H9 (cell line): Measurements from ENCODE around the gene TGFBR3L. TPM values are rescaled to one million over a fixed set of nuclear protein-coding genes. Genes with fewer than 3 reads are reported as not detected.
A peak's percentile ranks its signal among the peaks of the same experiment; 100 is the strongest.

ENCODE experiments used
- DNase-seq: peaks from one replicate; pipeline ENCODE4 v3.0.0-alpha.2; 2017
- H2AFZ ChIP-seq: one replicate; pipeline ENCODE4 v1.6.1; 2013; ENCODE audit warnings: mild to moderate bottlenecking, low read length, control low read depth, moderate library complexity
- H2AK5ac ChIP-seq: 2 replicates; pipeline ENCODE4 v1.6.1; 2013; ENCODE audit warnings: low read length, control low read depth, mixed read lengths; ENCODE audit not compliant: insufficient read length
- H2BK120ac ChIP-seq: one replicate; pipeline ENCODE4 v1.6.1; 2013; ENCODE audit warnings: low read depth, mild to moderate bottlenecking, low read length, control low read depth, inconsistent platforms; ENCODE audit not compliant: poor library complexity, severe bottlenecking
- H2BK12ac ChIP-seq: 2 replicates; pipeline ENCODE4 v1.6.1; 2013; ENCODE audit warnings: low read length, control low read depth, mixed read lengths, low read depth; ENCODE audit not compliant: insufficient read length
- H2BK15ac ChIP-seq: 2 replicates; pipeline ENCODE4 v1.6.1; 2013; ENCODE audit warnings: low read depth, low read length, control low read depth
- H2BK20ac ChIP-seq: one replicate; pipeline ENCODE4 v1.6.1; 2013; ENCODE audit warnings: low read depth, mild to moderate bottlenecking, low read length, control low read depth, inconsistent platforms; ENCODE audit not compliant: poor library complexity, severe bottlenecking
- H2BK5ac ChIP-seq: 2 replicates; pipeline ENCODE4 v1.6.1; 2013; ENCODE audit warnings: low read length, control low read depth, mixed read lengths; ENCODE audit not compliant: insufficient read length
- H3K14ac ChIP-seq: 2 replicates; pipeline ENCODE4 v1.6.1; 2013; ENCODE audit warnings: low read length, control low read depth; ENCODE audit not compliant: insufficient read depth
- H3K18ac ChIP-seq: 2 replicates; pipeline ENCODE4 v1.6.1; 2013; ENCODE audit warnings: low read depth, mild to moderate bottlenecking, mixed read lengths, low read length, control low read depth; ENCODE audit not compliant: insufficient read length
- H3K23ac ChIP-seq: 2 replicates; pipeline ENCODE4 v1.6.1; 2013; ENCODE audit warnings: low read length, control low read depth, mixed read lengths, low read depth; ENCODE audit not compliant: insufficient read length
- H3K23me2 ChIP-seq: 2 replicates; pipeline ENCODE4 v1.6.1; 2013; ENCODE audit warnings: low read depth, mild to moderate bottlenecking, mixed read lengths, low read length, control low read depth; ENCODE audit not compliant: insufficient read length, poor library complexity, severe bottlenecking
- H3K27ac ChIP-seq: 2 replicates; pipeline ENCODE4 v1.5.1; 2013; ENCODE audit warnings: low read length, control low read depth, mixed read lengths, low read depth; ENCODE audit not compliant: insufficient read length
- H3K27me3 ChIP-seq: 2 replicates; pipeline ENCODE4 v1.6.1; 2013; ENCODE audit warnings: low read length, control low read depth, inconsistent platforms; ENCODE audit not compliant: insufficient read depth
- H3K4ac ChIP-seq: 2 replicates; pipeline ENCODE4 v1.6.1; 2013; ENCODE audit warnings: low read depth, mild to moderate bottlenecking, control low read depth, inconsistent platforms, low read length, moderate library complexity
- H3K4me1 ChIP-seq: 2 replicates; pipeline ENCODE4 v1.6.1; 2013; ENCODE audit warnings: low read length, control low read depth, inconsistent platforms; ENCODE audit not compliant: insufficient read depth
- H3K4me2 ChIP-seq: 2 replicates; pipeline ENCODE4 v1.6.1; 2013; ENCODE audit warnings: low read length, control low read depth, mixed read lengths; ENCODE audit not compliant: insufficient read length, insufficient read depth
- H3K56ac ChIP-seq: 2 replicates; pipeline ENCODE4 v1.6.1; 2013; ENCODE audit warnings: low read depth, mild to moderate bottlenecking, mixed read lengths, low read length, control low read depth; ENCODE audit not compliant: insufficient read length
- H3K79me1 ChIP-seq: 2 replicates; pipeline ENCODE4 v1.6.1; 2013; ENCODE audit warnings: low read depth, mild to moderate bottlenecking, moderate library complexity, low read length, control low read depth, inconsistent platforms; ENCODE audit not compliant: insufficient read depth, poor library complexity, severe bottlenecking
- H3K79me2 ChIP-seq: 2 replicates; pipeline ENCODE4 v1.6.1; 2013; ENCODE audit warnings: low read length, control low read depth, inconsistent platforms; ENCODE audit not compliant: insufficient read depth
- H3K9ac ChIP-seq: 2 replicates; pipeline ENCODE4 v1.6.1; 2013; ENCODE audit warnings: low read length, control low read depth, mixed read lengths; ENCODE audit not compliant: insufficient read length; ENCODE audit errors: extremely low read depth
- H3K9me3 ChIP-seq: one replicate; pipeline ENCODE4 v1.6.1; 2013; ENCODE audit warnings: low read depth, low read length, inconsistent platforms; ENCODE audit not compliant: control insufficient read depth
- H3T11ph ChIP-seq: one replicate; pipeline ENCODE4 v1.6.1; 2013; ENCODE audit warnings: mild to moderate bottlenecking, low read length, control low read depth, inconsistent platforms
- H4K20me1 ChIP-seq: one replicate; pipeline ENCODE4 v1.6.1; 2013; ENCODE audit not compliant: control insufficient read depth, insufficient read length, insufficient read depth
- H4K5ac ChIP-seq: 2 replicates; pipeline ENCODE4 v1.6.1; 2013; ENCODE audit warnings: low read depth, mild to moderate bottlenecking, mixed read lengths, low read length, control low read depth; ENCODE audit not compliant: insufficient read length
- H4K8ac ChIP-seq: replicated peaks from 2 replicates; pipeline ENCODE4 v1.6.1; 2013; ENCODE audit warnings: low read length, control low read depth, mixed read lengths, low read depth; ENCODE audit not compliant: insufficient read length
- H4K91ac ChIP-seq: 2 replicates; pipeline ENCODE4 v1.6.1; 2013; ENCODE audit warnings: low read depth, mild to moderate bottlenecking, moderate library complexity, mixed read lengths, low read length, control low read depth; ENCODE audit not compliant: insufficient read length
- H3K27ac Mint-ChIP-seq, 3 experiments: 2 replicates in 2 of 3; 3 replicates in 1 of 3; pipeline ENCODE4 v1.8.0; 2020 to 2021; ENCODE audit warnings: mixed read lengths in 3 of 3, mild to moderate bottlenecking in 1 of 3, moderate library complexity in 1 of 3
- H3K27me3 Mint-ChIP-seq: 2 replicates; pipeline ENCODE4 v1.8.0; 2021; ENCODE audit warnings: low read depth, mild to moderate bottlenecking, moderate library complexity, mixed read lengths
- H3K36me3 Mint-ChIP-seq, 3 experiments: 2 replicates in 2 of 3; 3 replicates in 1 of 3; pipeline ENCODE4 v1.8.0; 2020 to 2021; ENCODE audit warnings: low read depth in 3 of 3, mixed read lengths in 3 of 3; ENCODE audit not compliant: insufficient read depth in 1 of 3
- H3K4me1 Mint-ChIP-seq, 2 experiments: 2 replicates each; pipeline ENCODE4 v1.8.0; 2020; ENCODE audit warnings: mixed read lengths in 2 of 2
- H3K4me3 Mint-ChIP-seq, 2 experiments: 2 replicates in 1 of 2; 3 replicates in 1 of 2; pipeline ENCODE4 v1.8.0; 2020 to 2021; ENCODE audit warnings: mild to moderate bottlenecking in 2 of 2, mixed read lengths in 2 of 2, moderate library complexity in 1 of 2
- H3K9me3 Mint-ChIP-seq, 2 experiments: 2 replicates in 1 of 2; 3 replicates in 1 of 2; pipeline ENCODE4 v1.8.0; 2020; ENCODE audit warnings: mild to moderate bottlenecking in 2 of 2, mixed read lengths in 2 of 2, moderate library complexity in 1 of 2
- CTCF ChIP-seq: fragments of 200-600 bp; sonication (generic); conservative IDR thresholded peaks from 3 replicates; pipeline ENCODE4 v1.8.0; 2021; ENCODE audit warnings: antibody characterized with exemption, mild to moderate bottlenecking
- WGBS: extraction: QIAGEN DNeasy Blood & Tissue Kit; methylation state at CpG from one replicate; pipeline ENCODE4 v1.1.7; 2013; ENCODE audit warnings: missing lambda C conversion rate, low lambda C conversion rate, mixed read lengths; ENCODE audit not compliant: insufficient read length; ENCODE audit errors: extremely low coverage; 5-methylcytosine and 5-hydroxymethylcytosine counted together
- total RNA-seq: library from RNA; stranded (reverse); gene quantifications from 2 replicates; pipeline ENCODE4 v1.2.1, GENCODE V29; 2021

TGFBR3L gene
- total RNA-seq, 1 experiment from 2014 or later: 5.5 TPM

- no peak overlapping the region for H3K23ac ChIP-seq
- no peak overlapping the region for H2BK12ac ChIP-seq
- H3K4ac ChIP-seq: no peak overlapping the region
- H4K20me1 ChIP-seq: peaks cover 4% of the 10 kb centered on the region
- H3K18ac ChIP-seq: no peak overlapping the region
- no peak overlapping the region for H2BK20ac ChIP-seq
- no peak overlapping the region for H3K27ac Mint-ChIP-seq
- no peak overlapping the region for H3K27ac ChIP-seq
- peaks cover 1% of the 10 kb centered on the region; the same call in 1 of the 2 replicates for H3K27me3 ChIP-seq
- H3K79me2 ChIP-seq: no peaks in the 10 kb centered on the region
- H3K56ac ChIP-seq: no peak overlapping the region
- no peak overlapping the region for H4K91ac ChIP-seq
- H3K9ac ChIP-seq: no peak overlapping the region
- H3K9me3 Mint-ChIP-seq: no peaks in the 10 kb centered on the region
- no peaks in the 10 kb centered on the region for H3K9me3 ChIP-seq
- no peak overlapping the region for H2BK120ac ChIP-seq
- H3K4me1 ChIP-seq: no peaks in the 10 kb centered on the region; the same call in 1 of the 2 replicates
- H3K4me2 ChIP-seq: peak overlapping the region; percentile 40
- H3K23me2 ChIP-seq: peaks cover 22% of the 10 kb centered on the region
- H3K4me3 Mint-ChIP-seq: peak overlapping the region in 1 of 2 experiments; percentile 73; a peak in 2 of 5 replicates
- DNase-seq: peak; percentile 81
- H2BK15ac ChIP-seq: no peak overlapping the region
- no peak overlapping the region for H4K8ac ChIP-seq
- no peak overlapping the region for H3T11ph ChIP-seq
- H2BK5ac ChIP-seq: no peak overlapping the region
- H2AK5ac ChIP-seq: no peak overlapping the region
- H3K4me1 Mint-ChIP-seq: peaks cover 18 to 46% of the 10 kb centered on the region in 2 experiments
- H3K14ac ChIP-seq: no peak overlapping the region
- no peaks in the 10 kb centered on the region for H3K79me1 ChIP-seq
- peak; percentile 42; the same call in 2 of the 3 replicates for TF ChIP-seq CTCF
- peaks cover 39% of the 10 kb centered on the region for H3K27me3 Mint-ChIP-seq
- H2AFZ ChIP-seq: no peak overlapping the region
- peaks cover 0 to 6% (median 5%) of the 10 kb centered on the region in 3 experiments; a peak in 4 of 7 replicates for H3K36me3 Mint-ChIP-seq
- no peak overlapping the region for H4K5ac ChIP-seq
- no CpG with 5 or more reads among the region's 47 CpGs for WGBS
Measured at GRCh38 chr19:7869453-7869909, 45.1 kb upstream of the TGFBR3L start.
